Karpas-422 (cell line): ENCODE results near the gene NDUFAB1. TPM values are rescaled to one million over a fixed set of nuclear protein-coding genes. Genes with fewer than 3 reads are reported as not detected.
"Not testable (repeated sequence)": the region's sequence is repeated elsewhere in the genome, so short reads cannot be mapped to it uniquely, and the experiment has no call there.

ENCODE experiments used
- DNase-seq: peaks from one replicate; pipeline ENCODE4 v3.0.0-alpha.2; 2015
- H2AFZ ChIP-seq: fragments of 200-600 bp; sonication (generic); 2 replicates; pipeline ENCODE4 v1.6.1; 2014; ENCODE audit warnings: antibody characterized with exemption, low read length, mixed read lengths
- H3K27ac ChIP-seq: fragments of 200-600 bp; sonication (generic); 2 replicates; pipeline ENCODE4 v1.5.1; 2014; ENCODE audit warnings: mild to moderate bottlenecking, low read length, moderate library complexity
- H3K27me3 ChIP-seq: fragments of 200-600 bp; sonication (generic); 2 replicates; pipeline ENCODE4 v1.6.1; 2014; ENCODE audit warnings: low read length, mixed read lengths
- H3K36me3 ChIP-seq: fragments of 200-600 bp; sonication (generic); 2 replicates; pipeline ENCODE4 v1.6.1; 2014; ENCODE audit warnings: low read length, mixed read lengths; ENCODE audit not compliant: insufficient read depth
- H3K4me1 ChIP-seq: fragments of 200-600 bp; sonication (generic); 2 replicates; pipeline ENCODE4 v1.6.1; 2014; ENCODE audit warnings: mild to moderate bottlenecking, low read length, mixed read lengths
- H3K4me2 ChIP-seq: fragments of 200-600 bp; sonication (generic); 2 replicates; pipeline ENCODE4 v1.6.1; 2014; ENCODE audit warnings: low read length, low read depth, mild to moderate bottlenecking; ENCODE audit not compliant: poor library complexity, severe bottlenecking
- H3K4me3 ChIP-seq: fragments of 200-600 bp; sonication (generic); 2 replicates; pipeline ENCODE4 v1.5.1; 2014; ENCODE audit warnings: mild to moderate bottlenecking, antibody characterized with exemption, low read length, mixed read lengths
- H3K79me2 ChIP-seq: fragments of 200-600 bp; sonication (generic); 2 replicates; pipeline ENCODE4 v1.6.1; 2014; ENCODE audit warnings: mild to moderate bottlenecking, low read length, mixed read lengths
- H3K9ac ChIP-seq: fragments of 200-600 bp; sonication (generic); 2 replicates; pipeline ENCODE4 v1.6.0; 2014; ENCODE audit warnings: low read length
- H3K9me2 ChIP-seq: fragments of 200-600 bp; sonication (generic), shearing (Covaris generic); replicated peaks from 2 replicates; pipeline ENCODE4 v1.6.0; 2014; ENCODE audit warnings: mild to moderate bottlenecking, low read length, moderate library complexity; ENCODE audit not compliant: insufficient read depth
- H3K9me3 ChIP-seq: fragments of 300-700, 200-600 bp; sonication (generic); 2 replicates; pipeline ENCODE4 v1.6.1; 2014; ENCODE audit warnings: low read length, mixed read lengths
- H4K20me1 ChIP-seq: fragments of 200-600 bp; sonication (generic); 2 replicates; pipeline ENCODE4 v1.6.1; 2014; ENCODE audit warnings: mild to moderate bottlenecking, antibody characterized with exemption, low read length, low read depth; ENCODE audit not compliant: insufficient read depth
- total RNA-seq: library from RNA; depleted of rRNA; stranded (reverse); fragments of >200 nt; shearing (Covaris generic); gene quantifications from 2 replicates; pipeline ENCODE4 v1.2.3, GENCODE V29; 2014; ENCODE audit warnings: low replicate concordance

Gene NDUFAB1
- total RNA-seq, 1 experiment from 2014 or later, result 193 TPM

DNA sequence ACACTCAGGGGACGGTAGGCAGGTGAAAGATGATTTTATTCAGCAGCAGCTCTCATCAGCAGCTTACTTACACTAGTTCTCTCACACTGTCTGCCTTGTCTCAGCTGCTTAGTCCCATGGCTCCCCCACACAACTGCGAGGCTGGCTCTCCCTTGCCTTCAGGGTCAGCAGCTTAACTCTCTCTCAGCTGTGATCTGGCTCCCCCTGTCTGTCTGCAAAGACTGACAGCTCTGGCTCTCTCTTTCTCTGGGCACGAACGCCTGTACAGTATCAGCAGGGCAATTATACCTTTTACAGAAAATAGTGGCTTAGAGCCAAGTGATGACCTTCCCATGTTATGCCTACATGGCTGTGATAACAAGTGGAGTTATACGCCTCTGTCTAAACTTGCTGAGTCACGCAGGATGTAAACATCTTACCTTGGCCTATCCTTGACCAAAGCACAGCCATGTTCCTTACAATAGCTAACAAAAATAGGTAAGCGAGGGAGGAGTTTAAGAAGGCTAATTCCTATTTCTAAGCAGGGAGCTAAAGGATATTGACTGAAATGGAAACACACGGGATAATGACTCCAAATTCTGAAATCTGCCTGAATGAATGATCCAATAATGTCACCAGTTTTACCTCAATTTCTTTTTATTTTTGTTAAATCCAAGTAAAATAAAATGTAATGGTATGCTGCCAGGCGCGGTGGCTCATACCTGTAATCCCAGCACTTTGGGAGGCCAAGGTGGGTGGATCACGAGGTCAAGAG is 1.1 kb upstream of the NDUFAB1 start:
- Histone ChIP-seq H3K27ac (peak overlapping the region; percentile 41; the same call in 1 of the 2 replicates), H3K4me1 (peaks cover 23% of the 10 kb centered on the region), H3K79me2 (peaks cover 38% of the 10 kb centered on the region), H3K9ac (peak overlapping the region; percentile 67), H4K20me1 (peaks cover 34% of the 10 kb centered on the region), H3K9me3 (no peaks in the 10 kb centered on the region), H2AFZ (no peak overlapping the region), H3K9me2 (no peaks in the 10 kb centered on the region), H3K27me3 (no peaks in the 10 kb centered on the region), H3K36me3 (peaks cover 11% of the 10 kb centered on the region; the same call in 1 of the 2 replicates), H3K4me2 (peak overlapping the region; percentile 83), H3K4me3 (peak overlapping the region; percentile 29; the same call in 1 of the 2 replicates)
- peak; percentile 85 for DNase-seq

DNA sequence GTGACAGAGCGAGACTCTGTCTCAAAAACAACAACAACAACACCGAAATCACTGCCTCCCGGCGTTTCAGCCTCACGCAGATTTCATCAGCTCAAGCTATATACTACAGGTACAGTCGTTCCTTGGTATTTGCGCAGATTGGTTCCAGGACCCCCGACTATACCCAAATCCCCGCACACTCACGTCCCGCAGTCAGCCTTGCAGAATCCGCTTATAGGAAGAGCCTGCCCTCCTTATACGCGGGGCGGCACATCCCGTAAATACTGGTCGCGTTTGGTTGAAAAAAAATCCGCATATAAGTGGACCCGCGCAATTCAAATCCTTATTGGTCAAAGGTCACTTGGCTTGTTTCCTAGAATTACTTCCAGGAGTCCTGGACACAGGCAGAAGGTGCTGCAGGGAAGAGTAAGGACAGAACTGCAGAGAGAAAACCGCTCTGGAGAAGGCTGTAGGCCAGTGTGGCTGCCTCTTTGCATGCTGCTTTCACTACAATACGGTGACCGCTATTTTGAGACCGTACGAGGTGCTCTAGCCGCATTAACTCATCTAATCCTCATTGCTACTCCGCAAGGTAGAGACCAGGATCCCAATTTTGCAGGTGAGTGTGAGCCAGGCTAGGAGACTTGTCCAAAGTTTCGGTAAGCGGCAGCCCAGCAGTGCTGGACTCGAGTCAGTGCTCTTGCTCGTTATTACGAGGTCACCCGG is 718 bp downstream of the NDUFAB1 start:
- Histone ChIP-seq H3K4me1 (peaks cover 23% of the 10 kb centered on the region), H3K4me2 (peak overlapping the region; percentile 83), H3K27me3 (no peaks in the 10 kb centered on the region), H3K9me3 (no peaks in the 10 kb centered on the region), H3K27ac (peak overlapping the region; percentile 72), H3K9ac (peak overlapping the region; percentile 99), H3K9me2 (no peaks in the 10 kb centered on the region), H4K20me1 (peaks cover 46% of the 10 kb centered on the region), H3K4me3 (peak overlapping the region; percentile 100), H2AFZ (peak overlapping the region; percentile 88), H3K79me2 (peaks cover 55% of the 10 kb centered on the region), H3K36me3 (peaks cover 27% of the 10 kb centered on the region; the same call in 1 of the 2 replicates)
- DNase-seq, result peak; percentile 50

DNA sequence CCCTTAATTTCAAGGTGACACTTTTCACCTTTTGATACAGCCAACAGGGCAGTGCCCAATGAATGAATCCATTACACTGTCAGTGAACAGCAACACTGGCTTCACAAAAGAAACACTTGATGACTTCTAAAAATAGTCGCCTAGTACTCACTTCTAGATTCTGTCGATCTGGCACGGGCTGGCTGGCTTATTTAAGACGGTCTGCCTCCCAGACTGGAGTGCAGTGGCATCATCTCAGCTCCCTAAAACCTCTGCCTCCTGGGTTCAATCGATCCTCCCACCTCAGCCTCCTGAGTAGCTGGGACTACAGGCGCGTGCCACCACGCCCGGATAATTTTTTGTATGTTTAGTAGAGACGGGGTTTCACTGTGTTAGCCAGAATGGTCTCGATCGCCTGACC is 1.9 kb downstream of the NDUFAB1 start:
- Histone ChIP-seq H4K20me1 (peaks cover 58% of the 10 kb centered on the region), H3K79me2 (peaks cover 67% of the 10 kb centered on the region)

DNA sequence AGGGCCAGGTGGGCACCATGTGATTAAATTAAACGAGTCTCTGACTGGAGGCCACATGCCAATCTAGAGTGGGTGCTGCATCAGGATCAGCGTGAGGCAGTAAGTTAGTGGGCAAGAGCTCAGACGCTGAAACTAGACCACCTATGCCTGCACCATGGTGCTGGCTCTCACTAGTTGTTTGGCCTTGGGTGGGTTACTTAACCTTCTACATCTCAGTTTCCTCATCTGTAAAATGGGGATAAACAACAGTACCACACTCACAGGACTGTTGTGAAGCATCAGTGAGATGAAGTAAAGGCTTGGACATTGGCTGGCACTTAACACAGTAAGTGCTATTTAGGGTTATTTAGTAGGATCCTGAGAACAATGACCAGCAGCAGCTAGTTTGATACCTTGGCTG is 5.9 kb downstream of the NDUFAB1 start:
- H2AFZ ChIP-seq, result no peak overlapping the region
- no peak for DNase-seq
- H3K36me3 ChIP-seq, result peaks cover 41% of the 10 kb centered on the region; the same call in 1 of the 2 replicates
- H3K4me3 ChIP-seq, result no peak overlapping the region
- no peaks in the 10 kb centered on the region for H3K27me3 ChIP-seq
- H3K9ac ChIP-seq, result no peak overlapping the region
- no peaks in the 10 kb centered on the region for H3K9me2 ChIP-seq
- H3K4me2 ChIP-seq, result no peak overlapping the region
- peaks cover 83% of the 10 kb centered on the region for H3K79me2 ChIP-seq
- peaks cover 11% of the 10 kb centered on the region for H3K4me1 ChIP-seq
- H3K27ac ChIP-seq, result no peak overlapping the region
- H3K9me3 ChIP-seq, result no peaks in the 10 kb centered on the region
- H4K20me1 ChIP-seq, result peaks cover 63% of the 10 kb centered on the region

More for the DNA sequence above, 1.9 kb downstream of the NDUFAB1 start:
- peaks cover 37% of the 10 kb centered on the region; the same call in 1 of the 2 replicates for H3K36me3 ChIP-seq
- peaks cover 23% of the 10 kb centered on the region for H3K4me1 ChIP-seq
- no peaks in the 10 kb centered on the region for H3K9me2 ChIP-seq
- H3K27me3 ChIP-seq, result no peaks in the 10 kb centered on the region
- H3K4me2 ChIP-seq, result no peak overlapping the region
- no peak overlapping the region for H3K27ac ChIP-seq
- no peak overlapping the region for H2AFZ ChIP-seq
- H3K4me3 ChIP-seq, result no peak overlapping the region; the same call in 1 of the 2 replicates
- no peak overlapping the region for H3K9ac ChIP-seq
- no peak for DNase-seq
- H3K9me3 ChIP-seq, result no peaks in the 10 kb centered on the region

DNA sequence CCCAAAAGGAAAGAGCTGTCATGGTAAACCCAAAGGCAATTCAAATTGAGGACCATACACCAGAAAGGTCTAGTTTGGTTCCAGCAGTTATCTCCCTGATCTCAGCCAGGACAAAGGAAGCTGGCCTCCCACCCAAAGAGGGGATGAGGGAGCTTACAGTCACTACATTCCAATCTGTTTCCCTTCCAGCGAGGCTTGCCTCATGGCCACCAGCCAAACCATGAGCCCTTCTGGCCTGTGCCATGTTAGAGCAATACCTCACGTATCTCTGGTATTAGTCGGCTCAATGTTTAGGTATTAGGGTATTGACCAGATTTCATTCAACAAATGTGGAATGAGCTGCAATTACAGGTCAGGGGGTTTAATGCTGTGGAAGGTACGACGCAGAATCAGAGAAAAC is 8.4 kb downstream of the NDUFAB1 start:
- peaks cover 47% of the 10 kb centered on the region for H4K20me1 ChIP-seq
- no peaks in the 10 kb centered on the region for H3K4me1 ChIP-seq
- H3K27ac ChIP-seq, result no peak overlapping the region
- peaks cover 61% of the 10 kb centered on the region for H3K79me2 ChIP-seq
- no peaks in the 10 kb centered on the region for H3K9me2 ChIP-seq
- H3K9me3 ChIP-seq, result no peaks in the 10 kb centered on the region
- H3K27me3 ChIP-seq, result no peaks in the 10 kb centered on the region
- DNase-seq, result no peak
- H3K4me2 ChIP-seq, result no peak overlapping the region
- H2AFZ ChIP-seq, result no peak overlapping the region
- no peak overlapping the region for H3K9ac ChIP-seq
- peaks cover 46% of the 10 kb centered on the region; the same call in 1 of the 2 replicates for H3K36me3 ChIP-seq
- no peak overlapping the region for H3K4me3 ChIP-seq

DNA sequence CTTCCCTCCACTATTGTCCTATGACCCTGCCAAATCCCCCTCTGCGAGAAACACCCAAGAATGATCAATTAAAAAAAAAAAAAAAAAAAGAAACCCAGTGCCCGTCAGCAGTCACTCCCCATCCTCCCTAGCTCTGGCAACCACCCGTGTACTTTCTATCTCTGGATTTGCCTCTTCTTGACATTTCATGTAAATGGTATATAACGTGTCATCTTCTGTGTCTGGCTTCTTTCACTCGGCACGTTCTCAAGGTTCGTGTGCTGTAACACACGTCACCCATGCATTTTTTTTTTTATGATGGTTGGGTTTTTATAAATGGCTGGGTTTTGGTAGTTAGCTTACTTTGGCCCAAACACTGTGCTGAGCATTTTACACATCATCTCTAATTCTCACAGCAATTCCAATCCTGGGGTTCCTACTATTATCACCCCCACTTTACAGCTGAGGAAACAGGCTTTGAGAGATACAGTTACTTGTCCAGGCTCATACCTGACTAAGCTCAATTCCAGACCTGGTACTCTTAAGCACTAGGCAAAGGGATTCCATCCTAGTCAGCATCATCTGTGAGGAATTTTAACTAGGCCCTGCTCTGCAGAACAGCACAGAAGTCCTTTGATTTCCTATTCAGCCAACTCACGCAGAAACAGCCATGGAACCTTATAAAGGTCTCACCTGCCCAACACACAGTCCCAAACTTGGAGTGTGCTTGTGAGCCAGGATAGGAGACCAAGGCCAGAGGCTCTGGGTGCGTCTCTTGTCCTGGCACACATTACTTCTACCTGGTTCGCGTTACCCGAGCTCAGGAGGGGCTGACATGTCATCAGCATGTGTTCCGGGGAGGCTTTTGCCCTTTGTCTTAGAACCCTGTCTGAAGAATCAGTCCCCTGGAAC is 11.7 kb downstream of the NDUFAB1 start:
- H3K9ac ChIP-seq, result no peak overlapping the region
- H2AFZ ChIP-seq, result no peak overlapping the region
- no peaks in the 10 kb centered on the region for H3K27me3 ChIP-seq
- H3K79me2 ChIP-seq, result peaks cover 28% of the 10 kb centered on the region
- no peak for DNase-seq
- H3K9me2 ChIP-seq, result no peaks in the 10 kb centered on the region
- no peak overlapping the region for H3K4me3 ChIP-seq
- no peaks in the 10 kb centered on the region for H3K4me1 ChIP-seq
- H3K36me3 ChIP-seq, result peaks cover 26% of the 10 kb centered on the region; the same call in 1 of the 2 replicates
- no peak overlapping the region for H3K4me2 ChIP-seq
- H3K27ac ChIP-seq, result no peak overlapping the region
- H3K9me3 ChIP-seq, result no peaks in the 10 kb centered on the region
- H4K20me1 ChIP-seq, result peaks cover 20% of the 10 kb centered on the region

DNA sequence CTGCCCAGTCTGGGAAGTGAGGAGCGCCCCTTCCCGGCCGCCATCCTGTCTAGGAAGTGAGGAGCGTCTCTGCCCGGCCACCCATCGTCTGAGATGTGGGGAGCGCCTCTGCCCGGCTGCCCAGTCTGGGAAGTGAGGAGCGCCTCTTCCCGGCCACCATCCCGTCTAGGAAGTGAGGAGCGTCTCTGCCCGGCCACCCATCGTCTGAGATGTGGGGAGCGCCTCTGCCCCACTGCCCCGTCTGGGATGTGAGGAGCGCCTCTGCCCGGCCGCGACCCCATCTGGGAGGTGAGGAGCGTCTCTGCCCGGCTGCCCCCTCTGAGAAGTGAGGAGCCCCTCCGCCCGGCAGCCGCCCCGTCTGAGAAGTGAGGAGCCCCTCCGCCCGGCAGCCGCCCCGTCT is 12.8 kb downstream of the NDUFAB1 start:
- not testable (repeated sequence) for H3K9me3 ChIP-seq, H3K27ac ChIP-seq, H3K9ac ChIP-seq, H3K27me3 ChIP-seq, H3K4me1 ChIP-seq, H3K4me3 ChIP-seq, H3K4me2 ChIP-seq, DNase-seq, H3K9me2 ChIP-seq, H2AFZ ChIP-seq
- H3K79me2 ChIP-seq, result peaks cover 16% of the 10 kb centered on the region
- peaks cover 23% of the 10 kb centered on the region; the same call in 1 of the 2 replicates for H3K36me3 ChIP-seq
- peaks cover 15% of the 10 kb centered on the region for H4K20me1 ChIP-seq
